ENCODE data around the gene SEL1L3. TPM values are rescaled to one million over a fixed set of nuclear protein-coding genes. Genes with fewer than 3 reads are reported as not detected.
A peak's percentile ranks its signal among the peaks of the same experiment; 100 is the strongest.

Gene SEL1L3
- total RNA-seq, 1 donor from 2014 or later: 23.7 TPM

DNA sequence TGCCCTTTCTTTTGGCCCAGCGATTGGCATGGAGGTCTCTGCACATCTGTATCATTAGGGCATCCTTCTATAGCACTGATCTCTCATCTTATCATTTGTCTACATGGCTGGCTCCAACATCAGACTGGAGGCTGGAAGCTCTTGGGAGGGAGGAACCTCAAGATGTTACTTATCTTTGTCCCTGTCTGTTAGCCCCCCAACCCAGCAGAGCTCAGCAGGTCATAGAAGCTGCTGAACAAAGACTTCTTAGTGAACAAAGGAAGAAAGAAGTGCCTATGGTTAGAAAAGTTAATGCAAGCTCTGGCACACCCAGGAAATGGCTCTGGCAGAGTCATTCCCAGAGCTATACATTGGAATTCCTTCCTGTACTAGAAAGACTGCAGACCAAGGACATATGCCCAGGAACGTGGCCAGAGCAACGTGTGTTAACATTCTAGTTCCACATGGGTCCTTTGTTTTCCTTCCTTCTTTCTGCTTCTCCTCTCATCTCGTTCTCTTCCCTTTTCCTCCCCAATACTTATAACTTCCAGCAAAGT is 74.0 kb downstream of the SEL1L3 start:
- TF ChIP-seq CTCF (IDR thresholded peaks at IDR 0.05; ENCODE audit: partially characterized antibody, unreplicated experiment): no peak
- H3K36me3 Mint-ChIP-seq (ENCODE audit: unreplicated experiment): peaks cover 6% of the 10 kb centered on the region
- H3K4me3 Mint-ChIP-seq (ENCODE audit: unreplicated experiment): no peak overlapping the region
- no peak for DNase-seq
- H3K9me3 Mint-ChIP-seq (ENCODE audit: unreplicated experiment): peaks cover 2% of the 10 kb centered on the region
- peaks cover 5% of the 10 kb centered on the region for H3K27me3 Mint-ChIP-seq (ENCODE audit: unreplicated experiment)
- no peak overlapping the region for H3K27ac Mint-ChIP-seq (ENCODE audit: unreplicated experiment)
- H3K4me1 Mint-ChIP-seq (ENCODE audit: low read depth, unreplicated experiment): no peaks in the 10 kb centered on the region

GRCh38 chr4:25786497-25787065 is 76.2 kb downstream of the SEL1L3 start:
- H3K27ac Mint-ChIP-seq (ENCODE audit: unreplicated experiment): peak overlapping the region; percentile 53

DNA sequence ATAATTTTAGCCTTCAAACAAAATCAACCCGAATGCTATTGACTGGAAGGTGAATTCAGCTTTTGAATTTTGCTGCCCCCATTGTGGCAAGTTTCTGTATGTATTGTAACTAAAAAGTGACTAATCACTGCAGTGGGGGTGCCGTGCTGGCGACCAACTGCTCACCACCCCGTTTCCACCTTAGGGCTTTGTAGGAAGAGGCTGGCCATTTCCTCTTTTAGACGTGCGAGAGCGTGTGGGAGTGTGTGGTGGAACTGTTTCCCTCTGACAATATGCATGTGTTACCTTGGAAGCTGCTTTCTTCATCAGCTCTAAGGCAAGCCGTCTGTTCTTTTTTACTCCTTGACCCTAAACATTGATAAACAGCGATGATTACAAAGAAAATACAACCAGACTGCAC is 78.8 kb downstream of the SEL1L3 start:
- Mint-ChIP-seq H3K9me3 (ENCODE audit: unreplicated experiment) (peaks cover 4% of the 10 kb centered on the region), H3K4me3 (ENCODE audit: unreplicated experiment) (no peak overlapping the region), H3K27ac (ENCODE audit: unreplicated experiment) (no peak overlapping the region), H3K27me3 (ENCODE audit: unreplicated experiment) (peaks cover 2% of the 10 kb centered on the region), H3K36me3 (ENCODE audit: unreplicated experiment) (no peaks in the 10 kb centered on the region), H3K4me1 (ENCODE audit: low read depth, unreplicated experiment) (no peaks in the 10 kb centered on the region)
- no peak for DNase-seq
- no peak for TF ChIP-seq CTCF (IDR thresholded peaks at IDR 0.05; ENCODE audit: partially characterized antibody, unreplicated experiment)

More at GRCh38 chr4:25786497-25787065, 76.2 kb downstream of the SEL1L3 start:
- peaks cover 5% of the 10 kb centered on the region for H3K27me3 Mint-ChIP-seq (ENCODE audit: unreplicated experiment)
- no peak for DNase-seq
- H3K4me1 Mint-ChIP-seq (ENCODE audit: low read depth, unreplicated experiment): no peaks in the 10 kb centered on the region
- TF ChIP-seq CTCF (IDR thresholded peaks at IDR 0.05; ENCODE audit: partially characterized antibody, unreplicated experiment): no peak
- no peak overlapping the region for H3K4me3 Mint-ChIP-seq (ENCODE audit: unreplicated experiment)
- peaks cover 2% of the 10 kb centered on the region for H3K9me3 Mint-ChIP-seq (ENCODE audit: unreplicated experiment)
- H3K36me3 Mint-ChIP-seq (ENCODE audit: unreplicated experiment): peaks cover 6% of the 10 kb centered on the region

- no peaks in the 10 kb centered on the region for H3K4me1 Mint-ChIP-seq (ENCODE audit: low read depth, unreplicated experiment)
- H3K4me3 Mint-ChIP-seq (ENCODE audit: unreplicated experiment): no peak overlapping the region
- H3K36me3 Mint-ChIP-seq (ENCODE audit: unreplicated experiment): no peaks in the 10 kb centered on the region
- peaks cover 4% of the 10 kb centered on the region for H3K9me3 Mint-ChIP-seq (ENCODE audit: unreplicated experiment)
- peaks cover 2% of the 10 kb centered on the region for H3K27me3 Mint-ChIP-seq (ENCODE audit: unreplicated experiment)
- TF ChIP-seq CTCF (IDR thresholded peaks at IDR 0.05; ENCODE audit: partially characterized antibody, unreplicated experiment): no peak
- no peak for DNase-seq
- no peak overlapping the region for H3K27ac Mint-ChIP-seq (ENCODE audit: unreplicated experiment)
Measured at GRCh38 chr4:25783126-25783525, 79.7 kb downstream of the SEL1L3 start.

- TF ChIP-seq CTCF (IDR thresholded peaks at IDR 0.05; ENCODE audit: partially characterized antibody, unreplicated experiment): no peak
- no peak for DNase-seq
- H3K4me3 Mint-ChIP-seq (ENCODE audit: unreplicated experiment): no peak overlapping the region
- no peaks in the 10 kb centered on the region for H3K36me3 Mint-ChIP-seq (ENCODE audit: unreplicated experiment)
- H3K27ac Mint-ChIP-seq (ENCODE audit: unreplicated experiment): no peak overlapping the region
- peaks cover 4% of the 10 kb centered on the region for H3K9me3 Mint-ChIP-seq (ENCODE audit: unreplicated experiment)
- peaks cover 2% of the 10 kb centered on the region for H3K27me3 Mint-ChIP-seq (ENCODE audit: unreplicated experiment)
- no peaks in the 10 kb centered on the region for H3K4me1 Mint-ChIP-seq (ENCODE audit: low read depth, unreplicated experiment)
Measured at GRCh38 chr4:25782482-25782881, 80.3 kb downstream of the SEL1L3 start.

Measured in glutamatergic neuron (in vitro differentiated cells).